Smooth muscle cell of the coronary artery (primary cell): ENCODE data around the gene ATXN2L. TPM values are rescaled to one million over a fixed set of nuclear protein-coding genes. Genes with fewer than 3 reads are reported as not detected.

Experiments
- total RNA-seq: library from RNA; depleted of rRNA; stranded (reverse); fragments of >200 nt; gene quantifications from 2 replicates; pipeline ENCODE4 v1.2.3, GENCODE V29; 2014; ENCODE audit warnings: low replicate concordance

ATXN2L gene
- 23.2 and 31.5 TPM in 2 replicates for total RNA-seq

GRCh38 chr16:28822520-28823290 lies at the start of gene ATXN2L:
ATXN2L (plus strand) TSS chr16:28822999; CDS start chr16:28823260, 261 bp downstream.

DNA sequence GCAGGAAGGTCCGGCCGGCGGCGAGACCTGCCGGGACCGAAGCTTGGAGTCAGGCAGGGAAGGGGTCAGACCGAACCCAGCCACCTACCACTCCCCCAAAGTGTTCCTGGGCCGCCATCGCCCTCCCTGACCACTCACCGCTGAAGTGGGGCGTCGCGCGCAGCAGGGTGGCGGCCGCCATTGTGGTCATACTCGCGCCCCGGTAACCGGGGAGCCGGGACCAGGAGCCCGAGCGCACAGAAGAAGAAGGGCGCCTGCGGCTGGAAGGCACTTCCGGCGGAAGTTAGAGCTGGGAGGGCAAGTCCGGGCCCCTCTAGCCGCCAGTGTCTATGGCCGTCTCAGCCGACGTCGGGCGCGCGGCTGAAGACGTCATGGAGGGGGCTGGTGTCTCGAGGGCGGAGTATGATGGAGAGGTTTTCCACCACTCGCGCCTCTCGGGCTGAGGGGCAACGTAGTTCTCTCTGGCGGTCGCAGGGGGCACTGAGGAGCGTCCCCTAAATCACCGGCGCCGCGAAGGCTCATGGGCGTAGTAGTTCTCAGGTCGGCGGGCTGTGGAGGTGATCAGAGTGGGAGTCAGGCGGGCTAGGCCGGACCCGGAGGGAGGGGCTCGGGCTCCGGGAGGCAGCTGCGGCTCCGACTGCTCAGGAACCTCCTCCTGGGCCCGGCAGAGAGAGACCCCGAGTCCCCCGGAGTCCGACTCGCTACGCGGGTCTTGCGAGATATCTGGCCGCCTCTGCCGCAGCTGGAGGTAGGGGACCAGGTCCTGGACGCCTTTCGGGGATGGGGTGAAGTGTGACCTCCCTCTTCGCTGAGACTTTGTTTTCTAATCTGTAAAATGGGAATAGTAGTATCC lies 23.5 kb downstream of the ATXN2L start, which contains the start of gene TUFM:
Gene TUFM (minus strand): TSS at position 269 of the 853 bp plus-strand sequence. CDS start 79 bp downstream, at position 190.

GRCh38 chr16:28878083-28878926 lies 55.5 kb downstream of the ATXN2L start, which contains the start of gene ATP2A1:
ATP2A1 (plus strand) TSS chr16:28878488; CDS start chr16:28878672, 184 bp downstream.

Other genes starting within 250 kb of the ATXN2L start
- gene SULT1A2, start 225.9 kb upstream of the ATXN2L start, total RNA-seq: 0.23 TPM in 1 of 2 replicates, not detected in the other
- gene SULT1A1, start 213.0 kb upstream of the ATXN2L start, total RNA-seq: 5.0 and 12.9 TPM in 2 replicates
- not detected in 2 replicates for gene NPIPB8, start 184.9 kb upstream of the ATXN2L start, total RNA-seq
- 158 and 350 TPM in 2 replicates for gene EIF3C, start 111.5 kb upstream of the ATXN2L start, total RNA-seq
- gene NPIPB9, start 71.2 kb upstream of the ATXN2L start, total RNA-seq: 0.35 and 0.90 TPM in 2 replicates
- gene TUFM, start 23.3 kb downstream of the ATXN2L start, total RNA-seq: 99.7 and 139 TPM in 2 replicates
- 8.9 and 9.0 TPM in 2 replicates for gene SH2B1, start 40.8 kb downstream of the ATXN2L start, total RNA-seq
- 0.08 and 0.23 TPM in 2 replicates for gene ATP2A1, start 55.5 kb downstream of the ATXN2L start, total RNA-seq
- 24.8 and 25.3 TPM in 2 replicates for gene RABEP2, start 102.2 kb downstream of the ATXN2L start, total RNA-seq
- not detected in 2 replicates for gene CD19, start 109.0 kb downstream of the ATXN2L start, total RNA-seq
- gene NFATC2IP, start 127.9 kb downstream of the ATXN2L start, total RNA-seq: 8.8 and 10.5 TPM in 2 replicates
- 26.1 and 29.7 TPM in 2 replicates for gene SPNS1, start 151.8 kb downstream of the ATXN2L start, total RNA-seq
- gene LAT, start 162.1 kb downstream of the ATXN2L start, total RNA-seq: 0.23 and 0.47 TPM in 2 replicates